ENCODE measurements around the gene CAST.
A peak's percentile ranks its signal among the peaks of the same experiment; 100 is the strongest.
"Not testable (repeated sequence)": the region's sequence is repeated elsewhere in the genome, so short reads cannot be mapped to it uniquely, and the experiment has no call there.

Gene CAST, protein sequence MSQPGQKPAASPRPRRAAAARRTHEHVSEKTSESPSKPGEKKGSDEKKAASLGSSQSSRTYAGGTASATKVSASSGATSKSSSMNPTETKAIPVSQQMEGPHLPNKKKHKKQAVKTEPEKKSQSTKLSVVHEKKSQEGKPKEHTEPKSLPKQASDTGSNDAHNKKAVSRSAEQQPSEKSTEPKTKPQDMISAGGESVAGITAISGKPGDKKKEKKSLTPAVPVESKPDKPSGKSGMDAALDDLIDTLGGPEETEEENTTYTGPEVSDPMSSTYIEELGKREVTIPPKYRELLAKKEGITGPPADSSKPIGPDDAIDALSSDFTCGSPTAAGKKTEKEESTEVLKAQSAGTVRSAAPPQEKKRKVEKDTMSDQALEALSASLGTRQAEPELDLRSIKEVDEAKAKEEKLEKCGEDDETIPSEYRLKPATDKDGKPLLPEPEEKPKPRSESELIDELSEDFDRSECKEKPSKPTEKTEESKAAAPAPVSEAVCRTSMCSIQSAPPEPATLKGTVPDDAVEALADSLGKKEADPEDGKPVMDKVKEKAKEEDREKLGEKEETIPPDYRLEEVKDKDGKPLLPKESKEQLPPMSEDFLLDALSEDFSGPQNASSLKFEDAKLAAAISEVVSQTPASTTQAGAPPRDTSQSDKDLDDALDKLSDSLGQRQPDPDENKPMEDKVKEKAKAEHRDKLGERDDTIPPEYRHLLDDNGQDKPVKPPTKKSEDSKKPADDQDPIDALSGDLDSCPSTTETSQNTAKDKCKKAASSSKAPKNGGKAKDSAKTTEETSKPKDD
- 102 to 242 (median 217) reads per million in 3 experiments for total RNA-seq

DNA sequence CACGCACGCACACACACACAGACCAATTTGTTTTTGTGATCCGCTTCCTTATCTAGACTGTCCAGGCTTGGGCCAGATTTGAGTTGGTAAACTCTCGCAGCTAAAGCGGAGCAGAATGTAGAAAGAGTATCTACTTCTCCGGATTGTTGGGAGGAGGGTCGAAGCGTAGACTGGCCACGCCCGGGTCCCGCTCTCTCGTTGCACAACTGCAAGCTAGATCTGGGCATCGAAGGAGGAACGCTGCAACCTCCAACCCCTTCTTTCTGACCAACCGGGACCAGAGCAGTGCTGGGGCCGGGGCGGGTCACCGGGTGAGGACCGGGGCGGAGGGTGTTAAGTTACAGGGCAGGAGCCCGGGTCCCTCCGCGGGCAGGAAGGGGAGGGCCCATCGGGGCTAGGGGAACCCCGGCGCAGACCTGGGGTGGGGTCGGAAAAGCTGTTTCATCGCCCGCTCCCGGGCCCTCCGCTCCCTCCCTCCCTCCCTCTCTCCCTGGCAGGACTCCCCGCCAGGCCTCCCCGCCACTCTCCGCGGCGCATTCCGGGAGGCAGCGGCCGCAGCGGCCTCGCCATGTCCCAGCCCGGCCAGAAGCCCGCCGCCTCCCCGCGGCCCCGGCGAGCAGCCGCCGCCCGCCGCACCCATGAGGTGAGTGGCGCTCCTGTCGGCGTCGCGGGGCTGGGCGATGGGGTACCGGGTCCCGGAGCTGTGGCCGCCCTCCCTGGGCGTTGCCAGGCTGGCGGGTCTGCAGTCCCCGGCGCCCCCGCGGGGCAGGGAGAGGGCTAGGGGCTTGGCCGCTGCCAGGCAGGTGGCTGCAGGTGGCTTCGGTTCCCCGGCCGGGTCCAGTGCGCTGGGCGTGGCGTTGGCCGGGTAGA lies at the start of gene CAST:
Gene CAST, plus strand, starts transcription at position 522 of the 870 bp plus-strand sequence. Its CDS starts 47 bp downstream, at position 569.
- DNase-seq = peak; percentile 76

DNA sequence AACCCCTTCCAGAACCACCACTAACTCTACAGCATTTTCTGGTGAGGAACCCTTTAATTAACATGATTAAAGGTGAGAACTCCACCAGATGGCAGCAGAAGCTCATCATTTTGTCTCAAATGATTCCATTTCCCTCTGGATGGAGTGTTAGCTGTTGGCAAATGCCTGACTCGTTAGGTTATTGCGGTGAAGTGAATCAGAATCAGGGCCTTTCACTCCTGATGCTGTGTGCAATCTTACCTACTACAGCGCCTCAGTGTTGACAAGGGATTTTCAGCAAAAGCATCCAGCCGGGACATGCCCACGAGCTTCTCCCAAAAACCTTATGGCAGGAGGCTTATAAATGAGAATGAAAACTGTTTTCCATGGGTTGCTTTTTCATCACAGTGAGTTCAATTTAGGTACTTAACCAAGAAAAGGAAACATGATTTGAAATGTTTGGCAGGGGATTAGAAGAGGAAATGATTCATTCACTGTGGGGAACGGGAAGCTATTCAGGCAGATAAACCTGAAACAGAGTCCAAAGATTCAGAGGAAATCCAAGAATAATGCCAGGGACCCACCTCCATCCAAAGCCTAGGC lies 48.0 kb upstream of the CAST start:
- peak; percentile 42 for DNase-seq

DNA sequence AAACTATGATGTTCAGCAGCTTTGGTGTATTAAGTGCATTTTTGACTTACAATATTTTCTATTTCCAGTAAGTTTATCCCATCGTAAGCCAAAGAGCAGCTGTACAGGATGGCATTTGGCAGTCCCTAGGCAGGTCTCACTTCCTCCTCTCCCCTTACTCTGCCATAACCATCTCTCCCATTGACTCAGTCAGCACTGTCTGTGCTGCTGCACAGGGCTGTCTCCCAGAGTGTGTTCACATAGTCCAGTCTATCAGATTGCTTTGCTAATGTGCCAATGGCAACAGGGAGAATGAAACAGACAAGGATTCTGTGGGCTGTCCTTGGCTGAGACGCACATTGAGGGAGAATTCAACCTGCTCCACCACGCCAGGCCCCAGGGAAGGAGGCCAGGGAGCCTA lies 47.0 kb upstream of the CAST start:
- DNase-seq = no peak

DNA sequence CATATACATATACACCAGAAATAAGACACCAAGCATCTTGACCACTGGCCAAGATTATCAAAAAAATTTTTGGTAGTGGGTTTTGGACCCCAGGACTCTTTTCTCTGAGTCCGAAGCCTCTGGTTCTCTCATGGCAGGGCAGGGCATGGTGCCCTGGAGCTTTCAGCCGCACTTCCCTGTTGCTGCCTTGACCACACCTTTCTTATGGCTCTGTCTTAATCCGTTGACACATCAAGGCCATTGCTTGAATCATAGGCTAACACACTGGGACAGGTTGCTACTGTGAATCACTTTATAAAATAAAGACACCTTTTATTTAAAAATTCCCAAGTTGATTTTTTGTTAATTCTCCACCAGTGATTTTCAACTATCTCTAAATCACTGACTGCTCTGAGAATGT lies 45.4 kb upstream of the CAST start:
- DNase-seq = no peak

DNA sequence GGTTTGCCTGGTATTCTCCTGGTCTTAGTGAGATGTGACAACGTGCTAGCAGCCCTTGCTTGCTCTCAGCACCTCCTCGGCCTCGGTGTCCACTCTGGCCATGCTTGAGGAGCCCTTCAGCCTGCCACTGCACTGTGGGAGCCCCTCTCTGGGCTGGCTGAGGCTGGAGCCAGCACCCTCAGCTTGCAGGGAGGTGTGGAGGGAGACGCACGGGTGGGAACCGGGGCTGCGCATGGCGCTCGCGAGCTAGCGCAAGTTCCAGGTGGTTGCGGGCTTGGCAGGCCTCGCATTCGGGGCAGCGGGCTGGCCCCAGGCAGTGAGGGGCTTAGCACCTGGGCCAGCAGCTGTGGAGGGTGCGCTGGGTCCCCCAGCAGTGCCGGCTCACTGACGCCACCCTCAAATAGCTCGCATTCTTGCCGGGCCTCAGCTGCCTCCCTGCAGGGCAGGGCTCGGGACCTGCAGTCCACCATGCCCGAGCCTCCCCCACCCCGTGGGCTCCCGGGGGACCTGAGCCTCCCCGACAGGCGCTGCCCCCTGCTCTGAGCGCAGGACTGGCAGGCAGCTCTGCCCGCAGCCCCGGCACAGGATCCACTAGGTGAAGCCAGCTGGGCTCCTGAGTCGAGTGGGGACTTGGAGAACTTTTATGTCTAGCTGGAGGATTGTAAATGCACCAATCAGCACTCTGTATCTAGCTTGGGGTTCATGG lies 43.7 kb upstream of the CAST start:
- not testable (repeated sequence) for DNase-seq

DNA sequence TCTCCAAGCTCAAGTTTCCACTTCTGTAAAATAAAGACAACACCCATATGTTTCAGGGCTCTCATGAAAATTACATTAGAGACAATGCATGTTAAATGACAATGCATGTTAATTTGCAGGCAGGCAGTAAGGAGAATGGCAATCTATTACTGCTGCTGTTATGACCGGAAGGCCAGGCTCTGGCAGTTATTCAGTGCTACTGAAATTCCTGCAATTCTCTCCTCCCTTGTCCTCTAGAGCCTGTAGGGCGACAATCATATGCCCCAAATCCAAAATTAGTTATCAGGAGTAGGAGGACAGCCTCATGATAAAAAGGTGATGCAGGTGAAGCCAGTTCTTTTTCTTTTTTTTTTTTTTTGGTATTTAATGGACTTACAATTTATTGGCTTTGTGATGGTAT lies 42.2 kb upstream of the CAST start:
- DNase-seq = no peak

DNA sequence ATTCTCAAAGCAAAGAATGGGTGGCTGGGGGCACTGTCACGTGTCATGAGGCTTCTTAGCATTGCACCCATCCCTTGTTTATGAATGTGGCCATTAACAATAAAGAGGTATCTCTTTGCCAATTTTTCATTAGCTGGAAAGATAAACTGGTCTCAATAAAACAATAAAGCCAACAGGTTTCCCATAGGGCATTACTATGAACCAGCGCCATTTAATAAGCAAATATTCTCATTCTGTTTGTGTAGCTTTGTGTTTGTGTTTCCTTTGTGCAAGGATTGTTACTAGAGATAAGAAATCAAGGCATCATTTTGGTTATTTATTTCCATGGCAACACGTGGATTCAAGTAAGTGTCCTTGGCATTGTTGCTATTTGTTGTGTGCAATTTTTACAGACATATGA lies 37.6 kb upstream of the CAST start:
- no peak for DNase-seq

DNA sequence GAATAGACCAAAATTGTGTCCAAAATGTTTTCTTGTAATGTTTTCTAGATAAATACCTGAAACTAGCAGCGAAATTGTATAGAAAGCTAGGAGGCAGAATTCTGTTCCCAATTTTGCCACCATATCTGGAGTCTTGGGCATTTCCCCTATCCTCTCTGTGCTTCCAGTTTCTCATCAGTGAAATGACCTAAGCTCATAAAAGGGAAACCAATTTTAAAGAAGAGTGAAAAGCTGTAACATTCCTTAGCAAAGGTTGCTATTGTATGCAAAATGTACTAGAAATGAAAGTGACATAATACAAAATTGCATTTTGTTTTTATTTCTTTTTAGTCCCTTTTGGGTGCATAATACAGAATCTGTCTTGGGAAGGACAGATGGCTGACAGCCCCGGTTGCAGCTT lies 36.8 kb upstream of the CAST start:
- no peak for DNase-seq

DNA sequence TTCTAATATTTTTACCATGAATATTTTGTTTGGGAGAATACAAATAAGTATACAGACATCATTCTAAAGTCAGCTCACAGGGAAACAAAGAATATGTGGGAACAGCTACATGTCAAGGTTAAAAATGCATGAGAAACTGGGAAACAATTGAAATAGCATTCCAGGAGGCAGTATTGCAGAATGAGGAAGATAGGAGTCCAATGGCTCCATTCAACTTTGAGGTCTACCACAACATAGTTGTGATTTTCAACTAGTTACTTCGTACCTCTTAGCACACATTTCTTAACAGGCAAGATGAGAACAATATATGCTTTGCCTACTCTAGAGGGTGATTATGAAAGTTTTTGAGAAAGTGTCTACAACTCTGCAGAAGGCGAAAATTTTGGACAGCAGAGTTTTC lies 35.2 kb upstream of the CAST start:
- no peak for DNase-seq

DNA sequence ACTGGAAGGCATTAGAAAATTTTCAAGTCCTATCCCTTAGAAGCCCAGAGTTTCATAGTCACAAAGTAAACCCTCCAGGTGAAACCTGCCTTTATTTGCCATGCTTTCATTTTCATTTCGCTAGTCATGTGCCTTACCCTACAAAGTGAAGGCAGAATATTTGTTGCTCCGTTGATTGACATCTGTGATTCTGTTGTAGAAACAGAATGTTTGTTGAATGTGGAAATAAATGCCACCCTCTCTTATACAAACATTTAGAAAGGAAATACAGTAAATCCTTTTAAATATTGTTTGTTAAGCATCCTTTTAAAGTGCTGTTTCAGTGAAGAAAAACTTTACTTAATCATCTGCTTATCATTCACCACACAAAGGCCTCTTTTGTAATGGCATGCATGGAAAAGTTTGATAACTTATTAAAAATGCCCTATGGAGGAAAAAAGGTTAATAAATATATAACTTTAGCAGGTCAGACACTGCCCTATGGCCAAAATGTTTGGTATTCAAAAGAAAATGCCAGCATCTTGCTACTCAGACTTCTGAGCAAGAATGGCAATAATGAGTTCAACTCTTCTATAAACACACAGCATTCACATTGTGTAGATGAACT lies 34.3 kb upstream of the CAST start:
- peak; percentile 9 for DNase-seq

DNA sequence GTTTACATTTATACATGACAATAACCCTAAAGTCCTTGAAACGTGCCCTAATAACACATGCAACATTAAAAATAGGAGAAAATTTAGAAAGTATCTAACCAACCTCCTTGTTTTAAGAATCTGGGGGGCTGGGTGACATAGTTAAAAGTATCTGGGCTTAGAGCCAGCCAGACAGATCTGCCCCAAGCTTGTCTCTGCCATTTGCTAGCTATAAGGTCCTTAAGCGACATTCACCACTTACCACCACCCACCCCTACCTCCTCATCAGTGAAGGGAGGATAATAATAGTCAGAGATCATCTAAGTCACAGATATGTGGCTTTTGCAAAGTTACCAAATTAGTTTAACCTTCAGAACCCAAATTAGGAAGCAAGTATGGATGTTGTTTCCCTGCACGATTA lies 33.8 kb upstream of the CAST start:
- DNase-seq = no peak

DNA sequence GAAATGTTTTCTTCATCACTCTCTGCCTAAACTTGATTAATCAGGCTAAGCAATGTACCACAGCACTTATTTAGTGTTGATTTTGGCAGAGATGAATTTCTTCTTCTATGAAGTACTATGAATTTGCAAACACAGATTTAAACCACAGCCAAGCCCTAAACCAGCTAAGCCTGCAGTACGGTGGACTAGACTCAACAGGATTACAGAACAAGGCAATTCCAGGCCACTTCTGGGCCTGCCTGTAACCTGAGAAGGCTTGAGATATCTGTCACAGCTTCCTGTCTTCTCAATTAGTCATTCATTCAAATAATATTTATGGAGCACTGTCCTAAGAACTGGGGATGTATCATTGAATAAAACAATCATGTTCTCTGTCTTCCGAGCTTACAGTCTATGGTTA lies 32.4 kb upstream of the CAST start:
- no peak for DNase-seq

DNA sequence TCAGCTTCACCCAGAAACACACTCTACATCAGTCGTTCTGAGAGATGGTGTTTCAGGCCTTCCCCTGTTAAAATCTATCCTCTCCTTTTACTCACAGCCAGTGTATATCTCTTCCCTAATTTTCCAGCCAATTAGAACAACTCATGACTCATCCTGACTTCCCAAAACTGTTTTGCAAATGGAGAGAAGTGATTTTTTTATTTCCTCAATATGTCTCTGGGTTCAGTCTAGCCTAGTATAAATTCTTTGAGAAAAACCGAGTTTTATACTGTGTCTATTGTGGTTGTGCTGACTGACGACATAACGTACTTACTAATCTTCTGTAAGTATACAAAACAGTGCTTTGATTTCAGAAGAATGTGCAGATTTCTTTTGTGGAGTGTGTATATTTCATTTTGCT lies 28.4 kb upstream of the CAST start:
- no peak for DNase-seq

DNA sequence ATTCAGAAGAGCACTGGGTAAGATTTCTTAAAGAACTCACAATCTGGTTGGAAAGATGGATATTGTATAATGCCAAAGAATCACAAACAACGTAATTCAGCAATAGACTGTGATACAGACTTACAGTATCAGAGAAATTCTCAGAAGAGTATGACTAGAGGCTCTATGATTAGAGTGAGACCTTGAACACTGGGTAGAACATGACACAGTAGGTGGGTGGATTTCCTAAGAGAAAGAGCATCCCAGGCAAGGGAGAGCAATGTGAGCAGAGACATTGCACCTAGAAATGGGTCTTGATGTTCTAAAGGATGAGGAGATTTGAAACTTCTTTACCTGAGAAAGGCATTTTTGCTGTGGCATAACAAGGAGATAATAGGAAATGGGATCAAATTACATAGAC lies 27.3 kb upstream of the CAST start:
- DNase-seq = no peak

DNA sequence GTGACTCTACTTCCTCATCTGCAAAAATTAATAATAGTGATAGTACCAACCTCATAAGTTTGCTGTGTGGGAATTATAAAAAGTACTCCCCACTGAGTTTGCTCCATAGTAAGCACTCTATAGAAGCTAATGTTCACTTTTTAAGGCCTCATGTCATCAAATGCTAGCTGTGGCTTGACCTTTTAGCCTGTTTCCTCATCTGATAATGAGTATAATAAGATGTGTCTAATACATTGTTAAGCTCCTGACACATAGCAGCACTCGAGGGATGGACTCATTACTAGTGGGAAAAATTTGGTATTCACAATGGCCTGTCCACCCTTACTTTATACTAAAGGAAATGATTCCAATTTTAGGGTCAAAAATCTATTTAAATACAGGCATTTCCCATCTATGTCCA lies 26.1 kb upstream of the CAST start:
- no peak for DNase-seq

DNA sequence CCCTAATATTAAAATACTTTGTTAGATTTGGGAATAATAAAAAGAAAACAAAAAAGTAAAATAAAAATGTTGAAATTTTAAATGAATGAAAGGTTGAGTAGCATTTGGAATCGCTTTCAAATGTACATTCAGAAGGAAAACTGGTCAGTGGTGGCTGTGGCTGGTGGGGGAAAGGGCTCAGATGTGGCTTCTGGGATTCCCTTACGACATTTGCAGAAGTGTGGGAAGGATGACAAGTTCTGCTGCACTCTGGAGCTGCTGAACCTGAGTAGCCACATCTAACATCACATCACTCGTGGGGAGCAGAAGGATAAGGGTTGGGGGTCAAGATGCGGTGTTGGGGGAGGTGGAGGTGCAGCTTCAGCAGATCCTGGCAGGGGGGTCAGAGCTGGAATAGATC lies 25.6 kb upstream of the CAST start:
- no peak for DNase-seq

DNA sequence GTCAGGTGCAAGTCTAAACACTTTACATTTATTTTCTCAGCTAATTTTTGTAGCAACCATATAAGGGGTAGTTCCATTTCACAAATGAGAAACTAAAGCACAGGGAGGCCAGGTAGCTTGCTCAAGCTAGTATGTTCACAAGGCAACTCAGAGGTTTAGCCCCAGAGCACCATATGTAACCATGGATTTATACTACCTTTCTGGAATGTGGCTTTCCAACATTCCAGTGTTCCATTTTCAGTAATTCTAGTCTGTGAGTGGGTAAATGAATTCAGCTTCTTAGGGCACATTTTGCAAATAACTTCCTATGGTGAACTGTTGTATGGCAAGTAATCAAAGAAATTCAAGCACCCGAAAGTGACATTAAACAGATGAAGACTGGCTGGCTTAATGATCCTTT lies 25.0 kb upstream of the CAST start:
- DNase-seq = no peak

DNA sequence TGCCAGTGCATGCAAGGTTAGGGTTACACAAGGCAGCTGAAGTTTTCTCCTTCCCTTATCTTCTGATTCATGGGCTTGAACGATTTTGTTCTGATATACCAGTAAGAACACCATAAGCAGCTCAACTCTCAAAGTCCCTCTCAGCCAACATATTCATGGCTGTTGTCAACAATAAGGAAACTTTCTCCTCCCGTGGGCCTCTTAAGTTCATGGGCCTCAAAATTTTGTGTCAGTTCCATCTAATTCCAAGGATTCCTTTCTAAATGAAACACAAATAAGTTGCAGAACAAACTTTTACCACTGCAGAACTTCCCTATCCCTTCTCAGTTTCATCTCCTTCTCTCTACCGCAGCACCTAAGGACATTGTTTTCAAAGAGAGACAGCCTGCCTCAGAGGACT lies 23.6 kb upstream of the CAST start:
- no peak for DNase-seq

DNA sequence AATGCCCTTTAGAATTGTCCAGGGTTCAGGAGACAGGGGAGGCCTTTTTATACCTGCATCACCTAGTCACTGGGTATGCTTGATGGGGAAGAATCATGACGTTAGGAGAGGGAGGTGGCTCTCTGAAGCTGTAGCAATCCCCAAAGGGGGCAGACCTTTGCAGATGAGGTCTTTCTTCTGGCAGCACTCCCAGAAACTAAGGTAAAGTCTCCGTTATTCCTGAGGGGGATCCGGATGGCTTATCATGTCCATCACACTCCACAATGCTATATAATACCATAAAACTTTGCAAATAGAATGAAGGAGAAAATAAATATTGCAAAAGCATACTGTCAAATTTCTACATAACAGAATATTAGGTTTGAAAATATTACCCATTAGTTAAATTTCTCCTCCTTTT lies 21.5 kb upstream of the CAST start:
- DNase-seq = no peak

DNA sequence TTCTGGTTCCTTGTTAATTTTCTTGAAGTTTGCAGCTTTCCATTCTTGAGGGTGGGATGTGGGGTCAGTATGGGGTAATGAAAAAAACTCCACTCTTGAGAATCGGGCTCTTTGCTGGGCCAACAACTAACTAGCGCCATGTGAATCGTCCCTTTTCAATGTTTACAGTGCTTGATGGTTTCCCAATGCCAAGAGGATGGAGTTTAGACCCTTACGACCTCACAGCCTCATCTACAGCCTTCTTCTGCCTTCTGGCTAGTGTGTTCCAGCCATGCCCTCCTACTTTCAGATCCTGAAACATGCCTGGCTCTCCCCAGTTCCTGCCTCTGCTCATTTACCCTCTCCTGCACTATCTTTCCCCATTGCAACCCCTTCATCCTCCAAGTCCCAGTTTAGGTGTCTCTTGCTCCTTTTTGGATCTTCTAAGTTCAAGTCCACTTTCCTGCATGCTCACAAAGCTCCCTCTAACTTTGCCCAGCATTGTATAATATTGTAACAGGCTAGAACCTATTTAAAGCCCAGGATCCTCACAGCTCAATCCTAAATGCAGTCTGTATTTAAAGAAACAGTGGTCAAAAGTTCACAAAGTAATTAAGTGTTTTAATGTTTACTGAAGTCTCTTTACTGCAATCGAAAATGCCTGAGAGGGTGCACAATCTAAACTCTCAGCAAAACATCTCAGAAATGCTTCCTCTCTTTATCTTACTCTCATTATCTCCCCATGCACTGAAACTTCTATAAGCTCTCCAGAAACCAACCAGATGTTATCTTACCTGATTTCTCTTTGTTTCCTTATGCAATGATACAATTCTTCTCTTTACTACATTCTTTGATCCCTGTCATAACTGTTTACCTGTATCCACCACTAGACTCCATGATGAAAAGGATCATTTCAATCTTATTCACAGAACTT lies 20.6 kb upstream of the CAST start:
- DNase-seq = no peak

DNA sequence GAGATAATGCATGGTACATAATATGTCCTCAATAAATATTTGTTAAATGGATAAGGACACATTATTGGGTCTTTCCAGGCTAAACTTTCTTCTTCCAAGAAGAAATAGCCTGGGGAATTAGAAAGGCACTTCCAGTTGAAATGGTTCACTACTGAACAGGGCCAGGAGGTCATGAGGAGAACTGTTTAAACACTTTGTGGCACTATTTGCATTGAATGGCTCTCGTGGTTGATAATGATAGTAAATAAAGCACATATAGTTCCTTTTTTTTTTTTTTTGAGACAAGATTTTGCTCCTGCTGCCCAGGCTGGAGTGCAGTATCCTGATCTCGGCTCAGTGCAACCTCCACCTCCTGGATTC lies 19.9 kb upstream of the CAST start:
- DNase-seq = no peak

Data from central memory CD4-positive, alpha-beta T cell (primary cell).